GM18505 (cell line): ENCODE data around the gene MYO15B.
A peak's percentile ranks its signal among the peaks of the same experiment; 100 is the strongest.
"Not testable (repeated sequence)": the region's sequence is repeated elsewhere in the genome, so short reads cannot be mapped to it uniquely, and the experiment has no call there.

Experiments
- ATAC-seq: cut with Tn5 transposase; IDR thresholded peaks from one replicate; pipeline ENCODE4 v1.9.1; 2021; ENCODE audit not compliant: unreplicated experiment
- POLR2A ChIP-seq: IDR thresholded peaks from 4 replicates; pipeline ENCODE4 v1.6.1; 2011; ENCODE audit warnings: borderline replicate concordance; ENCODE audit not compliant: insufficient read depth, insufficient read length; ENCODE audit errors: extremely low read depth

The MYO15B gene

DNA sequence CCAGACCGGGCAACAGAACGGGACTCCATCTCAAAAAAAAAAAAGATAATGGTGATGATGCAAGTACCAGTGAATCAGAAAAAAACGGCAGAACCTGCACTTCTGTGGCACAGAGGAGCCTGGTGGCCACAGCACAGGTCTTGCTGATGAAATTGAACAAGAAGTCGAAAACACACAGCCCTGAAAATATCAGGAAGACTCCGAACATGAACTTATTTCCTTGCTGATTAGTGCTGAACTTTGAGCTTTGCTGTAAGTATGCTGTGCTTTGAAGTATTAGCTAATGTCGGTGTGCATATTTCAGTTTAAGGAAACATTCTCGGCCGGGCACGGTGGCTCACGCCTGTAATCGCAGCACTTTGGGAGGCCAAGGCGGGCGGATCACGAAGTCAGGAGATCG lies 10.9 kb upstream of the MYO15B start:
- no peak for ATAC-seq
- TF ChIP-seq POLR2A = no peak

DNA sequence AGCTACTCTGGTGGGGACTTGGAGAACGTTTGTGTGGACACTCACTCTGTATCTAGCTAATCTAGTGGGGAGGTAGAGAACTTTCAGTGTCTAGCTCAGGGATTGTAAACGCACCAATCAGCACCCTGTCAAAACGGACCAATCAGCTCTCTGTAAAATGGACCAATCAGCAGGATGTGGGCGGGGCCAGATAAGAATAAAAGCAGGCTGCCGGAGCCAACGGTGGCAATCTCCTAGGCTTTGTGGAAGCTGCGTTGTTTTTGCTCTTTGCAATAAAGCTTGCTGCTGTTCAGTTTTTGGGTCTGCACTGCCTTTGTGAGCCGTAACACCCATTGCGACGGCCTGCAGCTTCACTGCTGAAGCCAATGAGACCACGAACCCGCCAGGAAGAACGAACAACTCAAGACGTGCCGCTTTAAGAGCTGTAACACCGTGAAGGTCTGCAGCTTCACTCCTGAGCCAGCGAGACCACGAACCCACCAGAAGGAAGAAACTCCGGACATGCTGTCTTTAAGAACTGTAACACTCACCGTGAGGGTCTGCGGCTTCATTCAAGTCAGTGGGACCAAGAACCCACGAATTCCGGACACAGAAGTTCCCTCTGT lies 6.4 kb upstream of the MYO15B start:
- ATAC-seq = not testable (repeated sequence)

GRCh38 chr17:75583197-75583596 lies 4.4 kb upstream of the MYO15B start:
- ATAC-seq = not testable (repeated sequence)

DNA sequence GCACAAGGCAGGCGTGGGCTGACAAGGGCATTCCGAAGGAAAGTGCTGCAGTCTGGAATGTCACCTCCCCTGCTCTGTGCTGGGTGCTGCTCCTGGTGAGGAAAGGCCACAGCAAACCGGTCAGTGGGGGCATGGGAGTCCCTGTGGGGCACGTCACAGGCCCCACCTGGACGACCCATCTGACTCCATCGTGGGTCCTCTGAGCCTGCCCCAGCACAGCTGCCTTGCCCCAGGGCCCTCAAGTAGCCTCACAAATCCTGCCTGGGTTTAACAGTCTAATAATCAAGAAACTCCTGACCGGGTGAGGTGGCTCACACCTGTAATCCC lies 2.8 kb upstream of the MYO15B start:
- no peak for TF ChIP-seq POLR2A
- ATAC-seq = no peak

DNA sequence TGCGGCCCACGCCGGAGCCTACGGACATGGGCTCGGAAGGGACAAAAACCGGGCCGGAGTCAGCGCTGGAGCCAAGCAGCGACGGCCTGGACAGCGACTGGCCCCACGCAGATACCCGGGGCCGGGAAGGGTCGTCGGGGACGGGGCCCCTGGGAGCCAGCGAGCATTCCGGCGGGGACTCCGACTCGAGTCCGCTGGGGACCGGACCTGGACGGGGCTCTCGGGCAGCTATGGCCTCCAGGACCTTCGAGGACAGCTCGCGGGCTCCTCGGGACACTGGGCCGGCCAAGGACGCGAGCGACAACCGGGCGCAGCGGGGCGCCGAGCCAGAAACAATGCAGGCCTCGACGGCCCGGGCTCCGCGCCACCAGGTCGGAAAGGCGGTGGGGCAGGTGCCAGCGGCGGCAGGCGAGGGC lies 1.0 kb downstream of the MYO15B start:
- no peak for TF ChIP-seq POLR2A
- peak; percentile 28 for ATAC-seq

GRCh38 chr17:75589012-75589918 lies 1.7 kb downstream of the MYO15B start:
- ATAC-seq = peak; percentile 65
- no peak for TF ChIP-seq POLR2A

DNA sequence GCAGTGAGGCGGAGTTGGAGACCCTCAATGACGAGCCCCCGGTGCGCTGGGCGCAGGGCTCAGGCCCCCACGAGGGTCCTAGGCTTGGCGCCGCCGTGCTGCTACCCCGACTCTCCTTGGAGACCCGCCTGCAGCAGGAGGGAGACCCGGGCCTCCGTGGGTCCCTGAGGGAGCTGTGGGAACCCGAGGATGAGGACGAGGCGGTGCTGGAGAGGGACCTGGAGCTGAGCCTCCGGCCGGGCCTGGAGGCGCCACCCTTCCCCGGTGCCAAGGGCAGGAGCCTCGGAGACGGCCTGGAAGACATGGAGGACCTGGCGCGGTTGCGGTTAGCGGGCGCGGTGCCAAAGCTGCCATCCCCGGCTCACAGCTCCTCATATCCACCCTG lies 2.3 kb downstream of the MYO15B start:
- TF ChIP-seq POLR2A = no peak
- no peak for ATAC-seq

- no peak for ATAC-seq
Observed at GRCh38 chr17:75590314-75590761, 2.7 kb downstream of the MYO15B start.

GRCh38 chr17:75590849-75591721 lies 3.5 kb downstream of the MYO15B start:
- no peak for TF ChIP-seq POLR2A
- no peak for ATAC-seq

More at GRCh38 chr17:75590314-75590761, 2.7 kb downstream of the MYO15B start:
- no peak for TF ChIP-seq POLR2A

- no peak for TF ChIP-seq POLR2A
- no peak for ATAC-seq
Observed at GRCh38 chr17:75591722-75592302, 4.2 kb downstream of the MYO15B start.

DNA sequence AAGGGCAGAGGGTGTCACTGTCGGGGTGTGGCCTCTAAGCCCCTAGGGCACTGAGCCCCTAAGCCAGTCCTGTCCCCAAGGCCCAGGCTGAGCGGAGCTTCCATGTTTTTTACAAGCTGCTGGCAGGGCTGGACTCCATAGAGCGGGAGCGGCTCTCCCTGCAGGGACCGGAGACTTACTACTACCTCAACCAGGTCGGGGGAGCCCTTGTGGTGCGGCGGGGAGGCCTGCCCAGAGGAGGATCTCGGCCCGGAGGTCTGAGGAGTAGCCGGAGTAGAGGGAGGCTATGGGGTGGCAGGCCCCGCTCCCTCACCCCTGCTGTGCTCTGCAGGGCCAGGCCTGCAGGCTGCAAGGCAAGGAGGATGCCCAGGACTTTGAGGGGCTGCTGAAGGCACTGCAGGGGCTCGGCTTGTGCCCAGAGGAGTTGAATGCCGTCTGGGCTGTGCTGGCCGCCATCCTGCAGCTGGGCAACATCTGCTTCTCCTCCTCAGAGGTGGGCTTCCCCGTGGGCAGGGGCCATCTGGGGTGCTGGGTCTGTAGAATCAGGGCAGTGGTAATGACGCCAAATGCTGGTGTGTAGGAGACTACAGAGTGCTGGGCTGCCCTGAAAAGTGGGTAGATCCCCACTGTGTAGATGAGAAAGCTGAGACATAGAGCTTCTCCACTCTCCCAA lies 4.9 kb downstream of the MYO15B start:
- no peak for ATAC-seq
- no peak for TF ChIP-seq POLR2A

DNA sequence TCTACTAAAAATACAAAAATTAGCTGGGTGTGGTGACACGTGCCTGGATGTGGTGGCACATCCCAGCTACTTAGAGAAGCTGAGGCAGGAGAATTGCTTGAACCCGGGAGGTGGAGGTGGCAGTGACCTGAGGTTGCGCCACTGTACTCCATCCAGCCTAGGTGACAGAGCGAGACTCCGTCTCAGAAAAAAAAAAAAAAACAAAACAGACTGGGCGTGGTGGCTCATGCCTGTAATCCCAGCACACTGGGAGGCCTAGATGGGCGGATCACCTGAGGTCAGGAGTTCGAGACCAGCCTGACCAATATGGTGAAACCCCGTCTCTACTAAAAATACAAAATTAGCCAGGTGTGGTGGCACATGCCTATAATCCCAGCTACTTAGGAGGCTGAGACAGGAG lies 5.8 kb downstream of the MYO15B start:
- not testable (repeated sequence) for ATAC-seq
